Measurements from ENCODE around the gene MRPL14.

Gene MRPL14

DNA sequence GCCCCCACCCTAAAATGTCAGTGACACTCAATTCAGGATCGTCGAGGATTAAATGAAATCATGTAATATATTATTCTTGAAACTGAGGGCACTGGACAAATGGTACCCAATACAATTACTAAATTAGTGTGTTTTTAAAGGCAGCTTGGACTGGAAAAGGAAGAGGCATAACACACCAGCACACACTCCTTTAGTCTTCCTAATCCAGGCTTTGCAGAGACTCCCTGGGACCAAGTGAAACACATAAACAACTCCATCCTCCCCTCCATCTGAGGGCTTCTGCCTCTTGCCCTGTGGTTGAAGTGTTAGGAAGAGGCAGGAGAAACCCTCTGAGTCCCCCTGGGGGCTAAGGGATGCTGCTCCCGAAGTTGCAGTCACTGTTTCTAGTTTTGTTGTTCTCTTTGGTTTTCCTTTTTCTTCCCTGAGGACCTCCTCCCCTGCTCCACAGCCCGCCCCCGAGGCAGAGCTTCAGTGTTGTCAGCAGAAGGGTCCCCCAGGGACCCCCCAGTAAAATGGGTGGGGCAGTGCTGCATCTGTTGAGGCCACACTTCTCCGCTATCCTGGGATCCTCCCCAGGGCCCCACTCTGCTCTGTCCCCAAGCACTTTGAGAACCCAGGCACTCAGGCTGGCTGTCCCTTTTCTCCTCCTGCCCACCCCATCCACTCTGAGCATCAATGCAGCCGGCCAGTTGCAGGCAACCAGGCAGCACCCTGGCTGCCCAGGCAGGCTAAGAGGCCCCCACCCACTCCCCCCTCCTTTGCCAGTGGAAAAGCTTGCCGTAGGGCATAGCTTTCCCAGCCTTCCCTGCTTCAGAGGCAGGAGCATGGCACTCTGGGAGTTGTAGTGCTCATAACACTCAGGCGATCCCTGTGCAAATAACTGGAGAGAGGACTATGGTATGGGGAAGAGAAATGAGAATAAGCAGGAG lies 6.0 kb upstream of the MRPL14 start:
- TF ChIP-seq ZC3H10 (CRISPR knock-in tag; IDR thresholded peaks at IDR 0.05) (no peak), ESRRG (CRISPR knock-in tag; IDR thresholded peaks at IDR 0.05) (no peak), OSR1 (CRISPR knock-in tag; IDR thresholded peaks at IDR 0.05) (no peak), TCF4 (CRISPR knock-in tag; IDR thresholded peaks at IDR 0.05; ENCODE audit: borderline replicate concordance) (no peak), BACH2 (CRISPR knock-in tag; IDR thresholded peaks at IDR 0.05; ENCODE audit: borderline replicate concordance) (no peak), ZNF565 (CRISPR knock-in tag; conservative IDR thresholded peaks at IDR 0.05; ENCODE audit: low read depth) (no peak), ZNF70 (CRISPR knock-in tag; IDR thresholded peaks at IDR 0.05) (no peak), SNAI2 (CRISPR knock-in tag; IDR thresholded peaks at IDR 0.05) (no peak), ZFP3 (CRISPR knock-in tag; IDR thresholded peaks at IDR 0.05) (no peak), ARNTL (CRISPR knock-in tag; IDR thresholded peaks at IDR 0.05; ENCODE audit: borderline replicate concordance, low read depth) (no peak), ZFP30 (CRISPR knock-in tag; IDR thresholded peaks at IDR 0.05) (no peak), CSDC2 (CRISPR knock-in tag; IDR thresholded peaks at IDR 0.05) (no peak), RARB (CRISPR knock-in tag; IDR thresholded peaks at IDR 0.05) (no peak), PPARA (CRISPR knock-in tag; IDR thresholded peaks at IDR 0.05; ENCODE audit: borderline replicate concordance) (no peak)
- TF ChIP-seq, protein P1, sequence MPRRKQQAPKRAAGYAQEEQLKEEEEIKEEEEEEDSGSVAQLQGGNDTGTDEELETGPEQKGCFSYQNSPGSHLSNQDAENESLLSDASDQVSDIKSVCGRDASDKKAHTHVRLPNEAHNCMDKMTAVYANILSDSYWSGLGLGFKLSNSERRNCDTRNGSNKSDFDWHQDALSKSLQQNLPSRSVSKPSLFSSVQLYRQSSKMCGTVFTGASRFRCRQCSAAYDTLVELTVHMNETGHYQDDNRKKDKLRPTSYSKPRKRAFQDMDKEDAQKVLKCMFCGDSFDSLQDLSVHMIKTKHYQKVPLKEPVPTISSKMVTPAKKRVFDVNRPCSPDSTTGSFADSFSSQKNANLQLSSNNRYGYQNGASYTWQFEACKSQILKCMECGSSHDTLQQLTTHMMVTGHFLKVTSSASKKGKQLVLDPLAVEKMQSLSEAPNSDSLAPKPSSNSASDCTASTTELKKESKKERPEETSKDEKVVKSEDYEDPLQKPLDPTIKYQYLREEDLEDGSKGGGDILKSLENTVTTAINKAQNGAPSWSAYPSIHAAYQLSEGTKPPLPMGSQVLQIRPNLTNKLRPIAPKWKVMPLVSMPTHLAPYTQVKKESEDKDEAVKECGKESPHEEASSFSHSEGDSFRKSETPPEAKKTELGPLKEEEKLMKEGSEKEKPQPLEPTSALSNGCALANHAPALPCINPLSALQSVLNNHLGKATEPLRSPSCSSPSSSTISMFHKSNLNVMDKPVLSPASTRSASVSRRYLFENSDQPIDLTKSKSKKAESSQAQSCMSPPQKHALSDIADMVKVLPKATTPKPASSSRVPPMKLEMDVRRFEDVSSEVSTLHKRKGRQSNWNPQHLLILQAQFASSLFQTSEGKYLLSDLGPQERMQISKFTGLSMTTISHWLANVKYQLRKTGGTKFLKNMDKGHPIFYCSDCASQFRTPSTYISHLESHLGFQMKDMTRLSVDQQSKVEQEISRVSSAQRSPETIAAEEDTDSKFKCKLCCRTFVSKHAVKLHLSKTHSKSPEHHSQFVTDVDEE (CRISPR knock-in tag; IDR thresholded peaks at IDR 0.05) = no peak
- TF ChIP-seq, protein P2, sequence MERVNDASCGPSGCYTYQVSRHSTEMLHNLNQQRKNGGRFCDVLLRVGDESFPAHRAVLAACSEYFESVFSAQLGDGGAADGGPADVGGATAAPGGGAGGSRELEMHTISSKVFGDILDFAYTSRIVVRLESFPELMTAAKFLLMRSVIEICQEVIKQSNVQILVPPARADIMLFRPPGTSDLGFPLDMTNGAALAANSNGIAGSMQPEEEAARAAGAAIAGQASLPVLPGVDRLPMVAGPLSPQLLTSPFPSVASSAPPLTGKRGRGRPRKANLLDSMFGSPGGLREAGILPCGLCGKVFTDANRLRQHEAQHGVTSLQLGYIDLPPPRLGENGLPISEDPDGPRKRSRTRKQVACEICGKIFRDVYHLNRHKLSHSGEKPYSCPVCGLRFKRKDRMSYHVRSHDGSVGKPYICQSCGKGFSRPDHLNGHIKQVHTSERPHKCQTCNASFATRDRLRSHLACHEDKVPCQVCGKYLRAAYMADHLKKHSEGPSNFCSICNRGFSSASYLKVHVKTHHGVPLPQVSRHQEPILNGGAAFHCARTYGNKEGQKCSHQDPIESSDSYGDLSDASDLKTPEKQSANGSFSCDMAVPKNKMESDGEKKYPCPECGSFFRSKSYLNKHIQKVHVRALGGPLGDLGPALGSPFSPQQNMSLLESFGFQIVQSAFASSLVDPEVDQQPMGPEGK (CRISPR knock-in tag; IDR thresholded peaks at IDR 0.05; ENCODE audit: borderline replicate concordance) = no peak
- TF ChIP-seq, protein P3, sequence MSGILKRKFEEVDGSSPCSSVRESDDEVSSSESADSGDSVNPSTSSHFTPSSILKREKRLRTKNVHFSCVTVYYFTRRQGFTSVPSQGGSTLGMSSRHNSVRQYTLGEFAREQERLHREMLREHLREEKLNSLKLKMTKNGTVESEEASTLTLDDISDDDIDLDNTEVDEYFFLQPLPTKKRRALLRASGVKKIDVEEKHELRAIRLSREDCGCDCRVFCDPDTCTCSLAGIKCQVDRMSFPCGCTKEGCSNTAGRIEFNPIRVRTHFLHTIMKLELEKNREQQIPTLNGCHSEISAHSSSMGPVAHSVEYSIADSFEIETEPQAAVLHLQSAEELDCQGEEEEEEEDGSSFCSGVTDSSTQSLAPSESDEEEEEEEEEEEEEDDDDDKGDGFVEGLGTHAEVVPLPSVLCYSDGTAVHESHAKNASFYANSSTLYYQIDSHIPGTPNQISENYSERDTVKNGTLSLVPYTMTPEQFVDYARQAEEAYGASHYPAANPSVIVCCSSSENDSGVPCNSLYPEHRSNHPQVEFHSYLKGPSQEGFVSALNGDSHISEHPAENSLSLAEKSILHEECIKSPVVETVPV (CRISPR knock-in tag; IDR thresholded peaks at IDR 0.05) = no peak
- TF ChIP-seq, protein P4, sequence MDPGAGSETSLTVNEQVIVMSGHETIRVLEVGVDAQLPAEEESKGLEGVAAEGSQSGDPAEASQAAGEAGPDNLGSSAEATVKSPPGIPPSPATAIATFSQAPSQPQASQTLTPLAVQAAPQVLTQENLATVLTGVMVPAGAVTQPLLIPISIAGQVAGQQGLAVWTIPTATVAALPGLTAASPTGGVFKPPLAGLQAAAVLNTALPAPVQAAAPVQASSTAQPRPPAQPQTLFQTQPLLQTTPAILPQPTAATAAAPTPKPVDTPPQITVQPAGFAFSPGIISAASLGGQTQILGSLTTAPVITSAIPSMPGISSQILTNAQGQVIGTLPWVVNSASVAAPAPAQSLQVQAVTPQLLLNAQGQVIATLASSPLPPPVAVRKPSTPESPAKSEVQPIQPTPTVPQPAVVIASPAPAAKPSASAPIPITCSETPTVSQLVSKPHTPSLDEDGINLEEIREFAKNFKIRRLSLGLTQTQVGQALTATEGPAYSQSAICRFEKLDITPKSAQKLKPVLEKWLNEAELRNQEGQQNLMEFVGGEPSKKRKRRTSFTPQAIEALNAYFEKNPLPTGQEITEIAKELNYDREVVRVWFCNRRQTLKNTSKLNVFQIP (CRISPR knock-in tag; IDR thresholded peaks at IDR 0.05; ENCODE audit: borderline replicate concordance, low read depth) = no peak
- TF ChIP-seq, protein P5, sequence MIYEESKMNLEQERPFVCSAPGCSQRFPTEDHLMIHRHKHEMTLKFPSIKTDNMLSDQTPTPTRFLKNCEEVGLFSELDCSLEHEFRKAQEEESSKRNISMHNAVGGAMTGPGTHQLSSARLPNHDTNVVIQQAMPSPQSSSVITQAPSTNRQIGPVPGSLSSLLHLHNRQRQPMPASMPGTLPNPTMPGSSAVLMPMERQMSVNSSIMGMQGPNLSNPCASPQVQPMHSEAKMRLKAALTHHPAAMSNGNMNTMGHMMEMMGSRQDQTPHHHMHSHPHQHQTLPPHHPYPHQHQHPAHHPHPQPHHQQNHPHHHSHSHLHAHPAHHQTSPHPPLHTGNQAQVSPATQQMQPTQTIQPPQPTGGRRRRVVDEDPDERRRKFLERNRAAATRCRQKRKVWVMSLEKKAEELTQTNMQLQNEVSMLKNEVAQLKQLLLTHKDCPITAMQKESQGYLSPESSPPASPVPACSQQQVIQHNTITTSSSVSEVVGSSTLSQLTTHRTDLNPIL (CRISPR knock-in tag; IDR thresholded peaks at IDR 0.05; ENCODE audit: low read depth) = no peak
- peak; percentile 99 for ATAC-seq

DNA sequence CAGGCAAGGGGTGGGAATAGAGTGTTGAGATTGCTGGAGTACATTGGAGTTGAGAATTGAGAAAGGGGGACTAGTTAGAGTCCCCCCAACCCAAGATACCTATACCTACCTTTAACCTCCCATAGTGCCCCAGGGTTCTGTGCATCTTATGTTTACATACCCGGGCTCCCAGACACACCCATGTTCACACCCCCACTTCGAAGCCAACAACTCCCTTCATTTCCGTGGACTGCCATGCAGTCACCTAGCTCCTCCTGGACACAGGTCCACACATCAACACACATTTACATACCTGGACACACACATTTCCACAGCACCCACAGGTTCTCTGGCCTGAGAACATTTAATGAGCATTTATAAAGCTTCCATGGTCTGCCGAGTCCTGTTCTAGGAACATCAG lies 5.2 kb upstream of the MRPL14 start:
- no peak for ATAC-seq
- TF ChIP-seq OSR1 (CRISPR knock-in tag; IDR thresholded peaks at IDR 0.05) = no peak

DNA sequence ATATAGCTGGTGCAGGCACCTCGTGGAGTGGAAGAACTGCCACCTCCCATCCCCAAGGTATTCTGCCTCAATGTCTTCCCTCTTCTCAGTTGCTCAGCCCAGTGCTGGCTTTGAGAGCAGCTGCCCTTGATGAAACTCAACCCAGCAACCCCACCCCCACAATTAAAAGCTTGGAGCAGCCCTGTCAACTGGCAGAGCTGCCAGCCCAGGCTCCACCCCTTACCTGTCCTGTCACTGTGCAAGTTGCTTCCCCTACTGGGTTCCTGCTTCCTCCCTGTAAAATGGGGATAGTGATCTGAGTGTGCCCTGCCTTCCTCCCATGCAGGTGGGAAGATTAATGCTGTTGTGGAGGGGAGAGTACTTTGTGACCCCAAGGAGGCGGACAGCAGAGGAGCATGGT lies 4.6 kb upstream of the MRPL14 start:
- no peak for TF ChIP-seq ZNF8 (CRISPR knock-in tag; IDR thresholded peaks at IDR 0.05)
- no peak for ATAC-seq
